Parathyroid adenoma (tissue), 2 donors: ENCODE measurements around the gene MTHFR.

ENCODE experiments used
- H2AFZ ChIP-seq: fragments of 300-600 bp; sonication (generic); one replicate; pipeline ENCODE4 v1.7.0; 2017; ENCODE audit warnings: antibody characterized with exemption, mild to moderate bottlenecking
- H3K27ac ChIP-seq: fragments of 300-600 bp; sonication (generic); one replicate; pipeline ENCODE4 v1.7.0; 2017
- H3K27me3 ChIP-seq: fragments of 300-600 bp; sonication (generic); one replicate; pipeline ENCODE4 v1.7.0; 2017; ENCODE audit warnings: low read length; ENCODE audit not compliant: control insufficient read depth, insufficient read depth
- H3K36me3 ChIP-seq: fragments of 300-600 bp; sonication (generic); one replicate; pipeline ENCODE4 v1.7.0; 2017; ENCODE audit warnings: low read length; ENCODE audit not compliant: control insufficient read depth, insufficient read depth
- H3K4me1 ChIP-seq: fragments of 300-600 bp; sonication (generic); one replicate; pipeline ENCODE4 v1.7.0; 2017; ENCODE audit warnings: control low read depth
- H3K4me2 ChIP-seq: fragments of 300-600 bp; sonication (generic); one replicate; pipeline ENCODE4 v1.7.0; 2017; ENCODE audit warnings: low read length
- H3K4me3 ChIP-seq: fragments of 300-600 bp; sonication (generic); one replicate; pipeline ENCODE4 v1.7.0; 2017; ENCODE audit warnings: low read depth, low read length
- H3K79me2 ChIP-seq: fragments of 300-600 bp; sonication (generic); one replicate; pipeline ENCODE4 v1.7.0; 2017; ENCODE audit warnings: control low read depth
- H3K9ac ChIP-seq: fragments of 300-600 bp; sonication (generic); one replicate; pipeline ENCODE4 v1.7.0; 2017; ENCODE audit warnings: mild to moderate bottlenecking
- H3K9me3 ChIP-seq: fragments of 300-600 bp; sonication (generic); one replicate; pipeline ENCODE4 v1.7.0; 2017; ENCODE audit warnings: low read length; ENCODE audit not compliant: control insufficient read depth
- CTCF ChIP-seq: fragments of 300-600 bp; sonication (generic); IDR thresholded peaks from one replicate; pipeline ENCODE4 v1.7.0; 2017; ENCODE audit warnings: antibody characterized with exemption, mild to moderate bottlenecking
- donor health status: primary hyperparathyroidism.

The MTHFR gene

GRCh38 chr1:11823366-11824137 is 17.8 kb upstream of the MTHFR start:
- Histone ChIP-seq H3K36me3 (no peaks in the 10 kb centered on the region), H3K4me2 (no peak overlapping the region), H3K27ac (no peak overlapping the region), H3K4me1 (no peaks in the 10 kb centered on the region), H3K4me3 (no peak overlapping the region), H2AFZ (no peak overlapping the region), H3K27me3 (no peaks in the 10 kb centered on the region), H3K9ac (no peak overlapping the region), H3K9me3 (no peaks in the 10 kb centered on the region), H3K79me2 (no peaks in the 10 kb centered on the region)
- TF ChIP-seq CTCF, result no peak

GRCh38 chr1:11822091-11822490 is 16.3 kb upstream of the MTHFR start:
- no peaks in the 10 kb centered on the region for H3K36me3 ChIP-seq
- H3K79me2 ChIP-seq, result no peaks in the 10 kb centered on the region
- no peak overlapping the region for H2AFZ ChIP-seq
- no peak overlapping the region for H3K9ac ChIP-seq
- no peak overlapping the region for H3K4me2 ChIP-seq
- H3K27ac ChIP-seq, result no peak overlapping the region
- TF ChIP-seq CTCF, result no peak
- no peaks in the 10 kb centered on the region for H3K4me1 ChIP-seq
- no peak overlapping the region for H3K4me3 ChIP-seq
- H3K9me3 ChIP-seq, result no peaks in the 10 kb centered on the region
- H3K27me3 ChIP-seq, result no peaks in the 10 kb centered on the region

- Histone ChIP-seq H3K9ac (no peak overlapping the region), H3K36me3 (no peaks in the 10 kb centered on the region), H3K27me3 (no peaks in the 10 kb centered on the region), H3K79me2 (no peaks in the 10 kb centered on the region), H3K4me1 (no peaks in the 10 kb centered on the region), H3K4me2 (no peak overlapping the region), H3K27ac (no peak overlapping the region), H3K4me3 (no peak overlapping the region), H3K9me3 (no peaks in the 10 kb centered on the region), H2AFZ (no peak overlapping the region)
- no peak for TF ChIP-seq CTCF
These were observed 11.4 kb upstream of the MTHFR start for GRCh38 chr1:11817192-11817591.

GRCh38 chr1:11813021-11813420 is 7.3 kb upstream of the MTHFR start:
- TF ChIP-seq CTCF, result no peak
- H3K36me3 ChIP-seq, result no peaks in the 10 kb centered on the region
- no peak overlapping the region for H3K27ac ChIP-seq

GRCh38 chr1:11807133-11807532 is 1.4 kb upstream of the MTHFR start:
- Histone ChIP-seq H3K9ac (no peak overlapping the region), H2AFZ (no peak overlapping the region), H3K4me3 (peak overlapping the region; percentile 89), H3K9me3 (no peaks in the 10 kb centered on the region), H3K36me3 (no peaks in the 10 kb centered on the region), H3K4me1 (peaks cover 6% of the 10 kb centered on the region), H3K4me2 (peak overlapping the region; percentile 71), H3K79me2 (no peaks in the 10 kb centered on the region), H3K27me3 (no peaks in the 10 kb centered on the region), H3K27ac (peak overlapping the region; percentile 90)
- no peak for TF ChIP-seq CTCF

More at GRCh38 chr1:11813021-11813420, 7.3 kb upstream of the MTHFR start:
- Histone ChIP-seq H3K4me1 (no peaks in the 10 kb centered on the region), H3K27me3 (no peaks in the 10 kb centered on the region), H3K9me3 (no peaks in the 10 kb centered on the region), H3K9ac (no peak overlapping the region), H3K79me2 (no peaks in the 10 kb centered on the region), H3K4me2 (no peak overlapping the region), H3K4me3 (no peak overlapping the region), H2AFZ (no peak overlapping the region)
